ENCODE data around the gene SLC38A4. TPM values are rescaled to one million over a fixed set of nuclear protein-coding genes. Genes with fewer than 3 reads are reported as not detected.

SLC38A4 gene
- total RNA-seq, 1 experiment from 2014 or later, result 0.09 TPM

- Histone ChIP-seq H3K9me3 (ENCODE audit: insufficient read depth, low read depth) (no peaks in the 10 kb centered on the region), H3K4me2 (no peak overlapping the region), H3K27ac (no peak overlapping the region), H3K79me2 (ENCODE audit: low read depth) (no peaks in the 10 kb centered on the region), H3K4me3 (no peak overlapping the region), H3K36me3 (ENCODE audit: low read depth) (no peaks in the 10 kb centered on the region), H3K4me1 (replicated peaks; ENCODE audit: insufficient read depth) (no peaks in the 10 kb centered on the region), H3K9me2 (ENCODE audit: insufficient read depth) (no peaks in the 10 kb centered on the region), H3K27me3 (ENCODE audit: insufficient read depth, low read depth) (no peaks in the 10 kb centered on the region), H2AFZ (no peak overlapping the region), H3F3A (ENCODE audit: insufficient read depth, low read depth) (no peaks in the 10 kb centered on the region), H4K20me1 (ENCODE audit: insufficient read depth) (no peaks in the 10 kb centered on the region)
- no TSS peak for BruUV-seq (replicated peaks)
- ChIA-PET CTCF (no interaction called here), POLR2A (ENCODE audit: unreplicated experiment) (no interaction called here)
- no peak for DNase-seq
- TF ChIP-seq CTCF (conservative IDR thresholded peaks at IDR 0.05), result no peak
- intact Hi-C loops (cut with micrococcal nuclease; ENCODE audit: unreplicated experiment), result no loop called here
These were observed 107.9 kb downstream of the SLC38A4 start for GRCh38 chr12:46717868-46718267.

DNA sequence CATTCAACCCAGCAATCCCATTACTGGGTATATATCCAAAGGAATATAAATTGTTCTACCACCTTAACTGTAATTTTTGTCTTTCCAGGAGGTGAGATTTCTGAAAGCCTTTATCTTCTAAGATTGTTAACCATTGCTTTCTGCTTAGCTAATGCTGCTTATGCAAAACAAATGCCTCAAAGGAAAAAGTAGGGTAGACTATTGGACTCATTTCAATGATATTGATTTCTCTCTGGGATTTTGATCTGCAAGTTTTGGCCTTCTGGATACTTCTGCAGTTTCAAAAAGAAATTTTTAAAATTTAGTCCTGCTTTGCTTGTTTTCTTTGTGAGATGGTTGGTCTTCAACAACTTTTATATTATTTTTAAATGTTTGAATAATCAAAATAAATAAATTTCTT, 108.6 kb downstream of the SLC38A4 start:
- H3K9me3 ChIP-seq (ENCODE audit: insufficient read depth, low read depth), result no peaks in the 10 kb centered on the region
- no peaks in the 10 kb centered on the region for H3F3A ChIP-seq (ENCODE audit: insufficient read depth, low read depth)
- CTCF ChIA-PET, result no interaction called here
- no peaks in the 10 kb centered on the region for H3K79me2 ChIP-seq (ENCODE audit: low read depth)
- intact Hi-C loops (cut with micrococcal nuclease; ENCODE audit: unreplicated experiment), result no loop called here
- no peak overlapping the region for H3K4me2 ChIP-seq
- no peak overlapping the region for H2AFZ ChIP-seq
- no peaks in the 10 kb centered on the region for H3K36me3 ChIP-seq (ENCODE audit: low read depth)
- TF ChIP-seq CTCF (conservative IDR thresholded peaks at IDR 0.05) (no peak), EZH2 (IDR thresholded peaks at IDR 0.05; ENCODE audit: low read depth) (no peak)
- no peak for DNase-seq
- H3K27me3 ChIP-seq (ENCODE audit: insufficient read depth, low read depth), result no peaks in the 10 kb centered on the region
- no peak overlapping the region for H3K27ac ChIP-seq
- H3K9me2 ChIP-seq (ENCODE audit: insufficient read depth), result no peaks in the 10 kb centered on the region
- H3K4me1 ChIP-seq (replicated peaks; ENCODE audit: insufficient read depth), result no peaks in the 10 kb centered on the region
- BruUV-seq (replicated peaks), result no TSS peak
- POLR2A ChIA-PET (ENCODE audit: unreplicated experiment), result no interaction called here
- H3K4me3 ChIP-seq, result no peak overlapping the region
- no peaks in the 10 kb centered on the region for H4K20me1 ChIP-seq (ENCODE audit: insufficient read depth)

Data from PC-9 (cell line).